ENCODE measurements around the gene XRCC3.
A peak's percentile ranks its signal among the peaks of the same experiment; 100 is the strongest.

Gene XRCC3

GRCh38 chr14:103727313-103727980 lies 12.2 kb upstream of the XRCC3 start:
- FAIRE-seq = no peak
- no peak for DNase-seq (ENCODE audit: insufficient read length, low spot score)

- no peak for DNase-seq (ENCODE audit: insufficient read length, low spot score)
- FAIRE-seq = no peak
These were observed 11.2 kb upstream of the XRCC3 start for GRCh38 chr14:103726474-103726873.

- FAIRE-seq = no peak
These were observed 10.6 kb upstream of the XRCC3 start for GRCh38 chr14:103725739-103726395.

GRCh38 chr14:103725001-103725682 lies 9.9 kb upstream of the XRCC3 start:
- no peak for DNase-seq (ENCODE audit: insufficient read length, low spot score)
- FAIRE-seq = no peak

More at GRCh38 chr14:103725739-103726395, 10.6 kb upstream of the XRCC3 start:
- DNase-seq (ENCODE audit: insufficient read length, low spot score) = no peak

GRCh38 chr14:103724116-103724515 lies 8.9 kb upstream of the XRCC3 start:
- DNase-seq (ENCODE audit: insufficient read length, low spot score) (no peak), FAIRE-seq (no peak)

- DNase-seq (ENCODE audit: insufficient read length, low spot score) (no peak), FAIRE-seq (no peak)
These were observed 8.5 kb upstream of the XRCC3 start for GRCh38 chr14:103723748-103724081.

- FAIRE-seq (no peak), DNase-seq (ENCODE audit: insufficient read length, low spot score) (no peak)
These were observed 6.3 kb upstream of the XRCC3 start for GRCh38 chr14:103721334-103722120.

- FAIRE-seq = no peak
- no peak for DNase-seq (ENCODE audit: insufficient read length, low spot score)
These were observed 4.5 kb upstream of the XRCC3 start for GRCh38 chr14:103719751-103720150.

GRCh38 chr14:103718572-103718971 lies 3.3 kb upstream of the XRCC3 start:
- no peak for FAIRE-seq
- DNase-seq (ENCODE audit: insufficient read length, low spot score) = no peak

- DNase-seq (ENCODE audit: insufficient read length, low spot score) = no peak
- FAIRE-seq = no peak
These were observed 1.7 kb upstream of the XRCC3 start for GRCh38 chr14:103716899-103717411.

GRCh38 chr14:103716091-103716801 lies 995 bp upstream of the XRCC3 start:
- peak; percentile 31 for DNase-seq (ENCODE audit: insufficient read length, low spot score)
- no peak for FAIRE-seq

GRCh38 chr14:103714063-103714724 lies 1.1 kb downstream of the XRCC3 start:
- FAIRE-seq = no peak
- DNase-seq (ENCODE audit: insufficient read length, low spot score) = no peak

- DNase-seq (ENCODE audit: insufficient read length, low spot score) = no peak
- peak; percentile 54 for FAIRE-seq
These were observed 1.8 kb downstream of the XRCC3 start for GRCh38 chr14:103713304-103714062.

GRCh38 chr14:103712633-103713247 lies 2.5 kb downstream of the XRCC3 start:
- FAIRE-seq = no peak

GRCh38 chr14:103711516-103712431 lies 3.5 kb downstream of the XRCC3 start:
- DNase-seq (ENCODE audit: insufficient read length, low spot score) = no peak
- no peak for FAIRE-seq

More at GRCh38 chr14:103712633-103713247, 2.5 kb downstream of the XRCC3 start:
- no peak for DNase-seq (ENCODE audit: insufficient read length, low spot score)

- FAIRE-seq (no peak), DNase-seq (ENCODE audit: insufficient read length, low spot score) (no peak)
These were observed 4.4 kb downstream of the XRCC3 start for GRCh38 chr14:103710771-103711377.

- no peak for FAIRE-seq
These were observed 5.4 kb downstream of the XRCC3 start for GRCh38 chr14:103709814-103710213.

More at GRCh38 chr14:103709814-103710213, 5.4 kb downstream of the XRCC3 start:
- no peak for DNase-seq (ENCODE audit: insufficient read length, low spot score)

Data from HTR-8/SVneo (cell line).